RWPE2 (cell line): Measurements from ENCODE around the gene FOXP2.

Experiments used
- ATAC-seq: fragments of 200-7000 bp; cut with Tn5 transposase; 3 replicates; pipeline ENCODE4 v1.9.1; 2021; ENCODE audit warnings: low read depth
- DNase-seq: peaks from one replicate; pipeline ENCODE4 v3.0.0-alpha.2; 2020; ENCODE audit warnings: low spot score
- H3K27ac ChIP-seq: fragments of 450-650 bp; 2 replicates; pipeline ENCODE4 v1.5.1; 2017; ENCODE audit warnings: mild to moderate bottlenecking; ENCODE audit not compliant: poor library complexity, severe bottlenecking
- H3K27me3 ChIP-seq: fragments of 250-450 bp; sonication (Bioruptor Pico); 2 replicates; pipeline ENCODE4 v1.5.1; 2021; ENCODE audit warnings: mild to moderate bottlenecking, moderate library complexity; ENCODE audit not compliant: insufficient read depth, poor library complexity, severe bottlenecking
- H3K36me3 ChIP-seq: fragments of 250-450 bp; sonication (Bioruptor Pico); 2 replicates; pipeline ENCODE4 v1.5.1; 2020; ENCODE audit warnings: low read depth, mild to moderate bottlenecking, moderate library complexity
- H3K4me1 ChIP-seq: fragments of 250-450 bp; sonication (Bioruptor Pico); 2 replicates; pipeline ENCODE4 v1.5.1; 2021; ENCODE audit warnings: mild to moderate bottlenecking, moderate library complexity; ENCODE audit not compliant: insufficient read depth, poor library complexity, severe bottlenecking
- H3K4me3 ChIP-seq: fragments of 250-450 bp; sonication (Bioruptor Pico); 2 replicates; pipeline ENCODE4 v1.5.1; 2021; ENCODE audit warnings: mild to moderate bottlenecking, moderate library complexity; ENCODE audit not compliant: severe bottlenecking
- H3K9me3 ChIP-seq: fragments of 250-450 bp; sonication (Bioruptor Pico); 2 replicates; pipeline ENCODE4 v1.5.1; 2021; ENCODE audit warnings: mild to moderate bottlenecking, moderate library complexity; ENCODE audit not compliant: severe bottlenecking
- TF ChIP-seq, protein P1 (sequence below): fragments of 450-650 bp; IDR thresholded peaks from one replicate; pipeline ENCODE4 v1.5.1; 2017; ENCODE audit warnings: mild to moderate bottlenecking, moderate library complexity; ENCODE audit not compliant: poor library complexity, severe bottlenecking

The FOXP2 gene

DNA sequence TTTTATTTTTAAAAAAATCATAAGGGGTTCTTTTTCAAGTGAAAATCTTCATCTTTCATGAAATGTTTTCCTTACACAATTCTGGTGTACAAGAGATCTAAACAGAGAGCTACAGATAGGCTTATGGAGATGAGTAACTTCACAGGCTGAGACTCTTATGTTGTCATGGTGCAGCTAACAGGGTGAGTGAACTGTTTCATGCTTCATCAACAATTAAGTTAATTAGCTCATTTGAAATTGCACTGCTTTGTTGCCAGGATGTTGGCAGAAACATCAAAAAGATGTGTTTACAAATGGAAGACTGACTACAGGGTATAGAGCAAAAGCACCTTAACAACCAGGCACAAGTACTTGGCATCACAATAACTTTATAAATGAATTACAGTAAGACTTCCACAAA is 230.8 kb downstream of the FOXP2 start:
- DNase-seq (no peak), ATAC-seq (no peak)
- no peak overlapping the region for H3K27ac ChIP-seq
- no peaks in the 10 kb centered on the region for H3K9me3 ChIP-seq
- TF ChIP-seq, protein P1, sequence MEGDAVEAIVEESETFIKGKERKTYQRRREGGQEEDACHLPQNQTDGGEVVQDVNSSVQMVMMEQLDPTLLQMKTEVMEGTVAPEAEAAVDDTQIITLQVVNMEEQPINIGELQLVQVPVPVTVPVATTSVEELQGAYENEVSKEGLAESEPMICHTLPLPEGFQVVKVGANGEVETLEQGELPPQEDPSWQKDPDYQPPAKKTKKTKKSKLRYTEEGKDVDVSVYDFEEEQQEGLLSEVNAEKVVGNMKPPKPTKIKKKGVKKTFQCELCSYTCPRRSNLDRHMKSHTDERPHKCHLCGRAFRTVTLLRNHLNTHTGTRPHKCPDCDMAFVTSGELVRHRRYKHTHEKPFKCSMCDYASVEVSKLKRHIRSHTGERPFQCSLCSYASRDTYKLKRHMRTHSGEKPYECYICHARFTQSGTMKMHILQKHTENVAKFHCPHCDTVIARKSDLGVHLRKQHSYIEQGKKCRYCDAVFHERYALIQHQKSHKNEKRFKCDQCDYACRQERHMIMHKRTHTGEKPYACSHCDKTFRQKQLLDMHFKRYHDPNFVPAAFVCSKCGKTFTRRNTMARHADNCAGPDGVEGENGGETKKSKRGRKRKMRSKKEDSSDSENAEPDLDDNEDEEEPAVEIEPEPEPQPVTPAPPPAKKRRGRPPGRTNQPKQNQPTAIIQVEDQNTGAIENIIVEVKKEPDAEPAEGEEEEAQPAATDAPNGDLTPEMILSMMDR = no peak
- no peaks in the 10 kb centered on the region for H3K4me1 ChIP-seq
- H3K36me3 ChIP-seq = no peaks in the 10 kb centered on the region
- no peaks in the 10 kb centered on the region for H3K27me3 ChIP-seq
- no peak overlapping the region for H3K4me3 ChIP-seq

DNA sequence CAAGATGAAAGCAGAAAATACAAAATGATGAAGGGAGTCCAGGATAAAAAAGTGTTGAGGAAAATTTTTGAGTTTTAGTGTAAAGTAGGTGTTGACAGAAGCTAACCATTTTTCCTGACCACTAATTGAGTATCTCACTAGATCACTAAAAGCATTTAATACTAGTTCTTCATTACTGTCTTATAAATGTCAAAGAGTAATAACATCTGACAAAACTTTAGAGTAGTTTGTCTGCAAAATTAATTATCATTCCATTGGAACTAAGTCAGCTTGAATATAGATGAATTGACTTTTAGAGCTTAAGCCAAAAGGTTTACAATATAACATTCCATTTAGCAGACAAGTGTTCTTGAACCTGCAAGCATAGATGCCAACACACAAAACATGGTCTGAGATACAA is 232.9 kb downstream of the FOXP2 start:
- no peaks in the 10 kb centered on the region for H3K36me3 ChIP-seq
- ATAC-seq (no peak), DNase-seq (no peak)
- H3K4me3 ChIP-seq = no peak overlapping the region
- TF ChIP-seq, protein P1 = no peak
- no peaks in the 10 kb centered on the region for H3K4me1 ChIP-seq
- no peak overlapping the region for H3K27ac ChIP-seq
- H3K9me3 ChIP-seq = no peaks in the 10 kb centered on the region
- peaks cover 2% of the 10 kb centered on the region for H3K27me3 ChIP-seq

DNA sequence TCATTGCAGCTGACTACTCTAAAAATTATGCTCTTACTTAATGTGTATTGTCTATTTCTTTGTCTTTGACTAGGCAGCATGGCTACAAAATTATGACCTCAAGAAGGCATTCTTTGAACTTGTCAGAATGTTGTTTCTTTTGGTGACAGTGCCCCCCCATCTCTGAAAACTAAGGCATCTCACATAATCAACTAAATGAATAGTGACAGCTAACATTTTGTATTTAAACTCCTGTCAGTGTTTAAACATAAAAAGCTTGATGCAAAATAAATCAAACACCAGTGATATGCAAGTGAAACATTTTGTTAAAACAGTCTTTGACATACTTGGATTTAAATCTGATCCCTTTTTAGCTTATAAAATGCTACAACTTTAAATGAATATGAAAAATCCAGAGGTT is 233.5 kb downstream of the FOXP2 start:
- no peak for ATAC-seq
- no peaks in the 10 kb centered on the region for H3K36me3 ChIP-seq
- peaks cover 2% of the 10 kb centered on the region for H3K27me3 ChIP-seq
- no peaks in the 10 kb centered on the region for H3K9me3 ChIP-seq
- H3K4me1 ChIP-seq = no peaks in the 10 kb centered on the region
- TF ChIP-seq, protein P1 = no peak
- H3K27ac ChIP-seq = no peak overlapping the region
- H3K4me3 ChIP-seq = no peak overlapping the region
- no peak for DNase-seq

DNA sequence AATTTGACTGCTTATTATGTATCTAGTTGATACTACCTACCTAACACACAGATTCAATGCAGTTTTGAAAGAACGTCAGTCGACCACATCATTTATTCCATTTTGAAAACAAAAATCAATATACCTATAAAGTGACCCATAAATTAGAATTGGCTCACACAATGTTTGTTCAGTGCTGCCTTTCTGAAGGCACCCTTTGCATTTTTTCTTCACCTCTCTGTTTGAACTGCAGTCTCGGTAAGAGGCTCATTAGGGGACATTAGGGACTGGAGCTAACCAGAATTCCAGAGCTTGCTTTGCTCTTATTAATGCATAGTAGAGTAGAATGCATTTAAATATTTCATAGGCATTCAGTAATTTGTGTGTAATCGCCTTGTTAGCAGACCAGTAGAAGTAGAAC is 234.1 kb downstream of the FOXP2 start:
- DNase-seq (no peak), ATAC-seq (no peak)
- no peaks in the 10 kb centered on the region for H3K4me1 ChIP-seq
- TF ChIP-seq, protein P1 = no peak
- no peaks in the 10 kb centered on the region for H3K36me3 ChIP-seq
- H3K27me3 ChIP-seq = peaks cover 2% of the 10 kb centered on the region
- H3K4me3 ChIP-seq = no peak overlapping the region
- no peaks in the 10 kb centered on the region for H3K9me3 ChIP-seq
- H3K27ac ChIP-seq = no peak overlapping the region

DNA sequence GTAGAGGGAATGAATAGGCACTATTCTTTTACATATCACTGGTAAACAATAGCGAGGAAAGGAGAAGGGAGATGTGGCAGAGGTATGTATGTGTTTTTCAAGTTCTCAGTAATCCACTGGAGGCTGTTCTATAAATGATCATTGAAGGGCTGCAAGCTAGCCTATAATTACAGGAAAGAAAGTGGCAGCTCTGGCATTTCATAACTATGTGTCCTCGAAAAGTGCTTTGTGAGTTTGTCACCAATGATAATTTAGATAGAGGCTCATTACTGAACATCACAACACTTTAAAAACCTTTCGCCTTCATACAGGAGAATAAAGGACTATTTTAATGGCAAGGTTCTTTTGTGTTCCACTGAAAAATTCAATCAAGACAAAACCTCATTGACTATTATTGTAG is 235.1 kb downstream of the FOXP2 start:
- TF ChIP-seq, protein P1 = no peak
- DNase-seq (no peak), ATAC-seq (no peak)
- Histone ChIP-seq H3K36me3 (no peaks in the 10 kb centered on the region), H3K9me3 (no peaks in the 10 kb centered on the region), H3K4me3 (no peak overlapping the region), H3K27me3 (peaks cover 2% of the 10 kb centered on the region), H3K4me1 (no peaks in the 10 kb centered on the region), H3K27ac (no peak overlapping the region)
